Hepatocyte (in vitro differentiated cells): Measurements from ENCODE around the gene C5AR2. TPM values are rescaled to one million over a fixed set of nuclear protein-coding genes. Genes with fewer than 3 reads are reported as not detected.

ENCODE experiments used
- DNase-seq: peaks from one replicate; pipeline ENCODE4 v3.0.0-alpha.2; 2016; ENCODE audit warnings: low spot score
- H2AFZ ChIP-seq: fragments of 200-600 bp; sonication (generic); 2 replicates; pipeline ENCODE4 v1.6.0; 2016; ENCODE audit warnings: antibody characterized with exemption, mild to moderate bottlenecking
- H3K27ac ChIP-seq: fragments of 200-600 bp; sonication (generic); 2 replicates; pipeline ENCODE4 v1.5.1; 2016; ENCODE audit warnings: mild to moderate bottlenecking
- H3K27me3 ChIP-seq: fragments of 200-600 bp; sonication (generic); 2 replicates; pipeline ENCODE4 v1.6.1; 2016
- H3K36me3 ChIP-seq: fragments of 200-600 bp; sonication (generic); replicated peaks from 2 replicates; pipeline ENCODE4 v1.5.1; 2016; ENCODE audit warnings: low read depth; ENCODE audit not compliant: insufficient read depth
- H3K4me1 ChIP-seq: fragments of 200-600 bp; sonication (generic); 2 replicates; pipeline ENCODE4 v1.5.1; 2016; ENCODE audit warnings: mild to moderate bottlenecking, moderate library complexity; ENCODE audit not compliant: insufficient read depth
- H3K4me2 ChIP-seq: fragments of 200-600 bp; sonication (generic); 2 replicates; pipeline ENCODE4 v1.6.0; 2016
- H3K4me3 ChIP-seq: fragments of 200-600 bp; sonication (generic); 2 replicates; pipeline ENCODE4 v1.5.1; 2016; ENCODE audit warnings: mild to moderate bottlenecking
- H3K79me2 ChIP-seq: fragments of 200-600 bp; sonication (generic); 2 replicates; pipeline ENCODE4 v1.6.0; 2017; ENCODE audit warnings: mild to moderate bottlenecking
- H3K9me2 ChIP-seq: fragments of 200-600 bp; sonication (generic); replicated peaks from 2 replicates; pipeline ENCODE4 v1.6.0; 2017; ENCODE audit warnings: mild to moderate bottlenecking; ENCODE audit not compliant: insufficient read depth
- H3K9me3 ChIP-seq: fragments of 200-600 bp; sonication (generic); 2 replicates; pipeline ENCODE4 v1.5.1; 2016; ENCODE audit warnings: low read depth, mild to moderate bottlenecking
- H4K20me1 ChIP-seq: fragments of 200-600 bp; sonication (generic); 2 replicates; pipeline ENCODE4 v1.6.0; 2016; ENCODE audit warnings: mild to moderate bottlenecking; ENCODE audit not compliant: insufficient read depth, poor library complexity, severe bottlenecking
- CTCF ChIP-seq: fragments of 200-600 bp; sonication (generic); IDR thresholded peaks from 2 replicates; pipeline ENCODE4 v1.5.1; 2016; ENCODE audit warnings: antibody characterized with exemption, mild to moderate bottlenecking; ENCODE audit not compliant: poor library complexity
- EZH2 ChIP-seq: fragments of 200-600 bp; sonication (generic); IDR thresholded peaks from 2 replicates; pipeline ENCODE4 v1.6.1; 2016; ENCODE audit warnings: antibody characterized with exemption, mild to moderate bottlenecking, borderline replicate concordance
- EZH2phosphoT487 ChIP-seq: fragments of 200-600 bp; sonication (generic); IDR thresholded peaks from one replicate; pipeline ENCODE4 v1.6.1; 2018; ENCODE audit warnings: antibody characterized with exemption, mild to moderate bottlenecking, low read depth, moderate library complexity; ENCODE audit not compliant: unreplicated experiment, severe bottlenecking
- WGBS: methylation state at CpG from one replicate; pipeline ENCODE4 v1.1.6; 2016; ENCODE audit warnings: low lambda C conversion rate; ENCODE audit errors: missing lambda C conversion rate; 5-methylcytosine and 5-hydroxymethylcytosine counted together
- polyA plus RNA-seq: library from polyadenylated mRNA; unstranded; fragments of >200 nt; fragmentation: Nextera tagmentation; extraction: Ambion mirVana; gene quantifications from 2 replicates; pipeline ENCODE4 v1.2.1, GENCODE V29; 2016
- total RNA-seq: library from RNA; depleted of rRNA; stranded (reverse); fragments of >200 nt; gene quantifications from 2 replicates; pipeline ENCODE4 v1.2.3, GENCODE V29; 2014

The C5AR2 gene
- total and polyA plus RNA-seq, 2 experiments from 2014 or later, result 0.53 TPM; not detected in 1

GRCh38 chr19:47319923-47320871 is 11.8 kb upstream of the C5AR2 start:
- no peak overlapping the region for H3K4me3 ChIP-seq
- WGBS, result 96% methylated on average over 46 of the region's 46 CpGs
- no peaks in the 10 kb centered on the region for H3K4me1 ChIP-seq
- H3K27ac ChIP-seq, result no peak overlapping the region
- no peak for TF ChIP-seq EZH2phosphoT487
- no peak for TF ChIP-seq EZH2
- TF ChIP-seq CTCF, result no peak
- no peaks in the 10 kb centered on the region for H3K27me3 ChIP-seq
- H3K36me3 ChIP-seq, result no peaks in the 10 kb centered on the region
- no peaks in the 10 kb centered on the region for H3K9me2 ChIP-seq
- no peaks in the 10 kb centered on the region for H3K79me2 ChIP-seq
- no peaks in the 10 kb centered on the region for H3K9me3 ChIP-seq
- H2AFZ ChIP-seq, result no peak overlapping the region
- no peak for DNase-seq
- no peak overlapping the region for H3K4me2 ChIP-seq
- no peaks in the 10 kb centered on the region for H4K20me1 ChIP-seq

GRCh38 chr19:47321630-47322029 is 10.3 kb upstream of the C5AR2 start:
- TF ChIP-seq EZH2phosphoT487 (no peak), CTCF (no peak), EZH2 (no peak)
- H3K27ac ChIP-seq, result no peak overlapping the region

GRCh38 chr19:47322058-47322457 is 9.9 kb upstream of the C5AR2 start:
- Histone ChIP-seq H3K9me2 (no peaks in the 10 kb centered on the region), H3K4me3 (no peak overlapping the region), H4K20me1 (no peaks in the 10 kb centered on the region), H3K36me3 (no peaks in the 10 kb centered on the region), H3K4me1 (no peaks in the 10 kb centered on the region), H3K27ac (no peak overlapping the region), H3K9me3 (no peaks in the 10 kb centered on the region), H3K4me2 (no peak overlapping the region), H3K27me3 (no peaks in the 10 kb centered on the region), H2AFZ (no peak overlapping the region), H3K79me2 (no peaks in the 10 kb centered on the region)
- no peak for DNase-seq
- TF ChIP-seq EZH2phosphoT487, result no peak
- TF ChIP-seq CTCF, result no peak
- no peak for TF ChIP-seq EZH2
- WGBS, result 90% methylated on average over 2 of the region's 2 CpGs

More at GRCh38 chr19:47321630-47322029, 10.3 kb upstream of the C5AR2 start:
- H3K4me2 ChIP-seq, result no peak overlapping the region
- H3K4me3 ChIP-seq, result no peak overlapping the region
- DNase-seq, result no peak
- H3K9me3 ChIP-seq, result no peaks in the 10 kb centered on the region
- 89% methylated on average over 1 of the region's 1 CpG for WGBS
- no peaks in the 10 kb centered on the region for H3K79me2 ChIP-seq
- no peaks in the 10 kb centered on the region for H3K4me1 ChIP-seq
- H3K9me2 ChIP-seq, result no peaks in the 10 kb centered on the region
- H3K27me3 ChIP-seq, result no peaks in the 10 kb centered on the region
- H2AFZ ChIP-seq, result no peak overlapping the region
- H3K36me3 ChIP-seq, result no peaks in the 10 kb centered on the region
- no peaks in the 10 kb centered on the region for H4K20me1 ChIP-seq
